AG04450 (cell line): ENCODE measurements around the gene FOXI1. TPM values are rescaled to one million over a fixed set of nuclear protein-coding genes. Genes with fewer than 3 reads are reported as not detected.
A peak's percentile ranks its signal among the peaks of the same experiment; 100 is the strongest.

Experiments used
- CTCF ChIA-PET: fragments of 300-600, 350-600 bp; formaldehyde crosslinking; extraction: SDS; loops from one replicate; lab custom pipeline; 2022; ENCODE audit warnings: antibody characterized with exemption, inconsistent platforms; lab: Charles Lee
- POLR2A ChIA-PET: fragments of 350-600 bp; formaldehyde crosslinking; extraction: SDS; loops from one replicate; lab custom pipeline; 2021; ENCODE audit warnings: antibody characterized with exemption, inconsistent platforms; lab: Yijun Ruan, JAX
- DNase-seq: peaks from one replicate; pipeline ENCODE4 v3.0.0-alpha.2; 2011; ENCODE audit warnings: low read depth, low spot score
- H3K27ac ChIP-seq: one replicate; pipeline ENCODE4 v1.5.1; 2012; ENCODE audit warnings: low read depth, low read length, control low read depth
- H3K27me3 ChIP-seq: one replicate; pipeline ENCODE4 v1.6.0; 2012; ENCODE audit warnings: low read length; ENCODE audit not compliant: control insufficient read depth, insufficient read depth
- H3K4me3 ChIP-seq: 2 replicates; pipeline ENCODE4 v1.5.1; 2011; ENCODE audit warnings: mild to moderate bottlenecking, low read depth, low read length, control low read depth
- H3K9me3 ChIP-seq: 2 replicates; pipeline ENCODE4 v1.5.1; 2012; ENCODE audit warnings: low read length; ENCODE audit not compliant: control insufficient read depth, insufficient read depth
- polyA plus RNA-seq: library from polyadenylated mRNA; depleted of rRNA; stranded (reverse); fragments of >200 nt; gene quantifications from 2 replicates; pipeline ENCODE4 v1.2.3, GENCODE V29; 2011
- TF ChIP-seq, protein P1 (sequence below): IDR thresholded peaks from 2 replicates; pipeline ENCODE4 v1.5.1; 2011; ENCODE audit warnings: low read depth, low read length, control low read depth, inconsistent platforms

Gene FOXI1
- polyA plus RNA-seq, 1 experiment, result not detected

DNA sequence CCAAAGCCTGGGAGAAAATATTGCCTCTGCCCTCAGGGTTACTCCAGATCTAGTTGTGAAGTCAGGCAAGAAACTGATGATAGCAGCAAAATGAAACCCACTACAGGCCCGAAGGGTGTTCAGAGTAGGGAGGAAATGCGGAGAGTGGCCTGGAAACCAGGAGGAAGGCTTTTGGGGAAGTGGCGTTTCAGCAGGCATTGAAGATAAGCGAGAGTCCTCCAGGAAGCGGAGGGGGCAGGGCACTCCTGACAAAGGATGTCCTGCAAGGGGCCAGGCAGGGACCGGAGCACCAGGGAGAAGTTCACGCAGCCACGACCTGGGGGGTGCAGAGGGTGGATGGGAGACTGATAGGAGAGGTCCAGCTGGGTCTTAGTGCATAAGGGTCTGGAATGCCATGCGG, 7.8 kb upstream of the FOXI1 start:
- TF ChIP-seq, protein P1, sequence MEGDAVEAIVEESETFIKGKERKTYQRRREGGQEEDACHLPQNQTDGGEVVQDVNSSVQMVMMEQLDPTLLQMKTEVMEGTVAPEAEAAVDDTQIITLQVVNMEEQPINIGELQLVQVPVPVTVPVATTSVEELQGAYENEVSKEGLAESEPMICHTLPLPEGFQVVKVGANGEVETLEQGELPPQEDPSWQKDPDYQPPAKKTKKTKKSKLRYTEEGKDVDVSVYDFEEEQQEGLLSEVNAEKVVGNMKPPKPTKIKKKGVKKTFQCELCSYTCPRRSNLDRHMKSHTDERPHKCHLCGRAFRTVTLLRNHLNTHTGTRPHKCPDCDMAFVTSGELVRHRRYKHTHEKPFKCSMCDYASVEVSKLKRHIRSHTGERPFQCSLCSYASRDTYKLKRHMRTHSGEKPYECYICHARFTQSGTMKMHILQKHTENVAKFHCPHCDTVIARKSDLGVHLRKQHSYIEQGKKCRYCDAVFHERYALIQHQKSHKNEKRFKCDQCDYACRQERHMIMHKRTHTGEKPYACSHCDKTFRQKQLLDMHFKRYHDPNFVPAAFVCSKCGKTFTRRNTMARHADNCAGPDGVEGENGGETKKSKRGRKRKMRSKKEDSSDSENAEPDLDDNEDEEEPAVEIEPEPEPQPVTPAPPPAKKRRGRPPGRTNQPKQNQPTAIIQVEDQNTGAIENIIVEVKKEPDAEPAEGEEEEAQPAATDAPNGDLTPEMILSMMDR, result no peak
- DNase-seq, result no peak
- no peak overlapping the region for H3K27ac ChIP-seq
- no peaks in the 10 kb centered on the region for H3K9me3 ChIP-seq
- CTCF ChIA-PET, result interaction anchor here (1.1 to 5.2 kb wide), 3 partner anchors 8 to 118 kb away, joined by 4 to 97 read pairs (median 5); no protein-coding TSS in a partner anchor
- no peak overlapping the region for H3K4me3 ChIP-seq
- H3K27me3 ChIP-seq, result no peaks in the 10 kb centered on the region
- POLR2A ChIA-PET, result no interaction called here

GRCh38 chr5:170100066-170100943, 5.4 kb upstream of the FOXI1 start:
- H3K27ac ChIP-seq, result no peak overlapping the region
- no peak overlapping the region for H3K4me3 ChIP-seq
- CTCF ChIA-PET, result interaction anchor here (0.6 to 5.2 kb wide), 38 partner anchors 10 to 754 kb away, joined by 3 to 97 read pairs (median 3); no protein-coding TSS in a partner anchor
- peak; percentile 61 for DNase-seq
- POLR2A ChIA-PET, result no interaction called here
- TF ChIP-seq, protein P1, result peak; percentile 70
- H3K27me3 ChIP-seq, result no peaks in the 10 kb centered on the region
- no peaks in the 10 kb centered on the region; the same call in 1 of the 2 replicates for H3K9me3 ChIP-seq

DNA sequence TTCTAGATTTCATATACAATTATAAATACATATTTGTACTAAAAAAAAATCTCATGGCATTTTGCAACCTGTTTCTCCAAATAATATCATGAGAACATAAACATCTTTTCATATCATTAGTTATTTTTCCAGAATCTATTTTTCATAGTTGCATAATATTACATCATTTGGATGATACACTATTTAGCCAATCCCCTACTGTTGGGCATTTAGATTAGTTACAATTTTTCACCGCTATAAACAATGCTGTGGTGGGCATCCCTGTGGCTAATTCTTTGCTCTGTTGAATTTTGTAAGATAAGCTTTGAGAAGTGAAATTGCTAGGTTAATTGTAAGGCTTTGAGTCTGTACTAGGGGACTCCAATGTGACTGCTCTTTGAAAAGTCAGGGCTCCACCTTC, 2.2 kb upstream of the FOXI1 start:
- POLR2A ChIA-PET, result no interaction called here
- no peak for DNase-seq
- CTCF ChIA-PET, result interaction anchor here (1.5 kb wide), 1 partner anchor 113 kb away, joined by 5 read pairs; no protein-coding TSS in a partner anchor

GRCh38 chr5:170104299-170104698, 1.4 kb upstream of the FOXI1 start:
- ChIA-PET CTCF (no interaction called here), POLR2A (no interaction called here)
- DNase-seq, result no peak
- TF ChIP-seq, protein P1, result no peak
- Histone ChIP-seq H3K9me3 (no peaks in the 10 kb centered on the region; the same call in 1 of the 2 replicates), H3K27ac (no peak overlapping the region), H3K27me3 (peaks cover 4% of the 10 kb centered on the region), H3K4me3 (no peak overlapping the region)

More for the DNA sequence above, 2.2 kb upstream of the FOXI1 start:
- peaks cover 4% of the 10 kb centered on the region for H3K27me3 ChIP-seq
- H3K9me3 ChIP-seq, result no peaks in the 10 kb centered on the region; the same call in 1 of the 2 replicates
- no peak overlapping the region for H3K4me3 ChIP-seq
- H3K27ac ChIP-seq, result no peak overlapping the region
- TF ChIP-seq, protein P1, result no peak

DNA sequence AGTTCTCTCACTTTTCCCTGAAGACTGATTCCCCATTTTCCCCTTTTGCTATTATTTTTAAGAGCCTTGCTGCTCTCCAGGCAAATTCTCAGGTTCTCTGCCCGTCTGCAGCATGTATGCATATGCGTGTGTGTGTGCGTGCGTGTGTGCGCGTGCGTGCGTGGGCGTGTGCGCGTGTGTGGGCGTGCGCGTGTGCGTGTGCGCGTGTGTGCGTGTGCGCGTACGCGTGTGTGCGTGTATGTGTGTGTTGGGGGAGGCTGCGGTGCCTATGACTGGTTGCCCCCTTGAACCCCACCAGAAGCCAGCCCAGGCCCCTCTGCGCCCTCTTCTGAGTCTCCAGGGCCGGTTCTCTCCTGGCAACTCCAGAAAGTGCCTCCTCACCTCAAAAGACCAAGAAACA, 987 bp upstream of the FOXI1 start:
- CTCF ChIA-PET, result no interaction called here
- no peak overlapping the region for H3K27ac ChIP-seq
- no peak for DNase-seq
- H3K4me3 ChIP-seq, result no peak overlapping the region
- TF ChIP-seq, protein P1, result no peak
- H3K9me3 ChIP-seq, result no peaks in the 10 kb centered on the region; the same call in 1 of the 2 replicates
- peaks cover 4% of the 10 kb centered on the region for H3K27me3 ChIP-seq
- POLR2A ChIA-PET, result no interaction called here
